Measurements from ENCODE around the gene MASP1.
"Not testable (repeated sequence)": the region's sequence is repeated elsewhere in the genome, so short reads cannot be mapped to it uniquely, and the experiment has no call there.

MASP1 gene

GRCh38 chr3:187227658-187228258 is 63.8 kb downstream of the MASP1 start:
- DNase-seq (ENCODE audit: low spot score) = peak; percentile 83

DNA sequence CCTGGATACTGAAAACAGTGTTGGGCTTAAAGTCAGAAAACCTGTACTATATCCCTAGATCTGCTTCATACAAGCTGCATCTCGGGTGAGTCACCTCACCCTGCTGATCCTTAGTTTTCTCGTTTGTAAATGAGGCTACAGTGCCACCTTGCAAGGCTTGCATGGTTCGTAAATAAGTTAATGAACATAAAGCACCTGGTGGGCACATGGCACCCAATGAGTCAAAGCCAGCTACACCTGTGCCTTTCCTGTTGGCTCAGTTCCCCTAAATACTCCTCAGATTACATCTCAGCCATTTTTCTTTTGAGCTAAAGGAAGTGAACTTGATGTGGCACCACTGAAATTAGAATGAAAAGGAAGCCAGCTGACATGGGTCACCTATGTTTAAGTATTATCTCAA is 67.7 kb downstream of the MASP1 start:
- DNase-seq (ENCODE audit: low spot score) = no peak

DNA sequence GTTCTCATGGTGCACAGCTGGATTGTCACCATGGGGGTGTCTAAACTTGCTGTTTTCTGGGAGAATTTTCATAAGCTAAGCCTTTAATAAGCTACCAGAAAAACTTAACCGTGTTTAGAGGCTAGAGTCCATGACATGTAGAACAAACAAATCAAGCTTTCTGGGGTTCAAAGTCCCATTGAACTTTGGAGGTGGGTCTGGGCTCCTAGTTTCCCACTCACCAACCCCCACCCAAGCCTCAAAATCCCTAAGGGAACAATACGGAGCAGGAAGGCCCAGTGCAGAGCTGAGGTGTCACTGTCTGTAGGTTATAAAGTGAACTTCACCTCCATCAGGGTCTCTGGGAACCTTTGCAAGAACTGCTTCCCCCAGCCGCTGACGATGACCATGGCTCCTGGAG is 68.7 kb downstream of the MASP1 start:
- DNase-seq (ENCODE audit: low spot score) = no peak

DNA sequence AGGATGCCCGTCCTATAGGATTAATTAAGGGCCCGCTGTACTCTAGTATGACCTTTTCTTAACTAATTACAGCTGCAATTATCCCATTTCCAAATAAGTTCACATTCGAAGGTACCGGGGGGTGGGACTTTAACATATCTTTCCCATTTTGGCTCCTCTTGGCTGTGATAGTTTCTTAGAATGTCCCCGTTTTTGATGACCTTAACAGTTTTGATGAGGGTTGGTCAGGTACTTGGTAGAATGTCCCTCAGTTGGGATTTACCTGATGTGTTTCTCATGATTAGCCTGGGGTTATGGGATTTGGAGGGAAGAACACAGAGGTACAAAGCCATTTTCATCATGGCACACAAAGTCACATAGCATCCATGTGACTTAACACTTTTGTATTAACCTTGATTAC is 76.1 kb downstream of the MASP1 start:
- no peak for DNase-seq (ENCODE audit: low spot score)

DNA sequence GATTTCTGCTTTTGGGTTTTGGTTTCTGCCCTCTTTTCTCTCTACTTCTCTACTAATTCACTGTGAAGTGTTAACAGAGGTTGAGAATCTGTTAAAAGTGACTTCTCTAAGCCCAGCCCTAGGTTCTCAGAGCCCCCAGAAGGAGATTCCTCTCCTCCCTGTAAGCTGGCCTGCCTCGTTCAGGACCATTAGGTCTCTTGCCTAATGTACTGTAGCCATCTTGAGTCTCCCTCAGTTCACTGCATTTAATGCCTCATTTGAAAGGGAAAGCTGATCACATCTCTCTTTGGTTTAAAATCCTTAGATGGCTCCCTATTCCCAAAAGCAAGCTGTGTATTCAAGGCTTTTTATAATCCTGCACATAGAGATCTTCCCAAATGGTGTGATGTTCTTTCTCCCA is 77.9 kb downstream of the MASP1 start:
- DNase-seq (ENCODE audit: low spot score) = no peak

GRCh38 chr3:187212705-187213104 is 78.8 kb downstream of the MASP1 start:
- DNase-seq (ENCODE audit: low spot score) = no peak

DNA sequence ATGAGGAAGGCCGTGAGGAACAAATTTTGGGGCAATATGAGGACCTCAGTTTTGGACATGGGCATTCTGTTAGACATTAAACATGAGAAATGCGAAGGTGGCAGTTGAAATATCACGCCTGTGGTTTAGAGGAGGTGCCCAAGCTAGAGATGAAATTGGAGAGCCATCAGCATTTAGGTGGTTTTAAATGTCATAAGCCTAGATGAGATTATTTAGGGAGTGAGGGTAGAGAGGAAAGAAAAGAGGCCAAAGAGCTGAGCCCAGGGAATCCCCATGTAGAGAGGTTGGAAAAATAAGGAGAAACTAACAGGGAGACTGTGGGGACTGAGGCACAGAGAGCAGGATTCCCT is 79.4 kb downstream of the MASP1 start:
- no peak for DNase-seq (ENCODE audit: low spot score)

- DNase-seq (ENCODE audit: low spot score) = peak; percentile 42
Measured at GRCh38 chr3:187211532-187212195, 79.9 kb downstream of the MASP1 start.

DNA sequence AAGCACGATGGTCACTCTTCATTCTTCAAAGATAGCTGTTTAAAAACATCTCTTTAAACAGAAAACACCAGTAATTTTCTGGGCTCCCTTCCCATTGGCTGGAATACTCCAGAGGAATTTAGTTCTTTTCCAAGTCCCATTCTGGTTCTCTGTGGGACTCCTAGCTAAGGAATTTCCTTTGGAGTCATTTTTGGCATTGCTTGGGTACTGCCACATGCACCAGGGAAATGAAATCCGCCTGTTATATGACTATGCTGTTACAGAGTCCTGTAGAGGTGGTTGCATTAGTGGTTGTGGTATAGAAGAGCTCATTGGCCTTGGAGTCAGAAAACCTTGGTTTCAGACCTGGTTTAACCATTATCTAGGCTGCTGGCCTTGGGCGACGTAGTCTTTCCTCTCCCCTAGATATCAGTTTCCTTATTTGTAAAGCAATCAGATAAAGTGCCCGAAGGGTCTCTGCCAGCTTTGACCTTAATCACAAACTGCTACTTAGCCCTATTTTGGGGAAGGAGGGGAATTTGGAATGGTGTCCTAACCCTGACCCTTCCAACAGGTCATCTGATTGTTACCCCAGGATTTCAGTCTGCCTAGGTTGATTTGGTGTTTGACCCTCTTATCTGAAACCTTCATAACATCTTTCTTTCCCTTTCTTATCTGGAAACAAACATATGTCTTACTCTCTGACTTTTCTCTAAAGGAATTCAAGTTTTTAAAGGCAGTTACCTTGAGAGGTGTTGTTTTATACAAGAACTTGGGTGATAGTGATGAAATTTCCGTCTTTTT is 80.8 kb downstream of the MASP1 start:
- peak; percentile 79 for DNase-seq (ENCODE audit: low spot score)

DNA sequence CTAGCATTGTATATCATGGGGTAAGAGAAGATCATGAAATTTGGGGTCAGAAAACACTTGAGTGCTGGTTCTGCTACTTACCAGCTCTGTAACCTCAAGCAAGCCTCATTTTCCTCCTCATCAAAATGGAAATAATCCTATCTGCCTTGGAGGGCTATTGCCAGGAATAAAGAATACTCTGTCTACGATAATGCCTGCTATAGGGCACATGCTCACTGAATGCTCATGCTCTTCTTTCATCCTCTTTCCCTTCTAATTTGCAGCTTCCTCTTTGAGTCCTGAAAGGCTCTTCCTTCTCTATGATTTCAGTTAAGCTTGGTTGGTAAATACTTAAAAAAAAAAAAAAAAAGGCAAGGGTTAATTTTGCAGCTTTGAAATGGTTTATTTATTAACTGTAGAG is 81.4 kb downstream of the MASP1 start:
- no peak for DNase-seq (ENCODE audit: low spot score)

DNA sequence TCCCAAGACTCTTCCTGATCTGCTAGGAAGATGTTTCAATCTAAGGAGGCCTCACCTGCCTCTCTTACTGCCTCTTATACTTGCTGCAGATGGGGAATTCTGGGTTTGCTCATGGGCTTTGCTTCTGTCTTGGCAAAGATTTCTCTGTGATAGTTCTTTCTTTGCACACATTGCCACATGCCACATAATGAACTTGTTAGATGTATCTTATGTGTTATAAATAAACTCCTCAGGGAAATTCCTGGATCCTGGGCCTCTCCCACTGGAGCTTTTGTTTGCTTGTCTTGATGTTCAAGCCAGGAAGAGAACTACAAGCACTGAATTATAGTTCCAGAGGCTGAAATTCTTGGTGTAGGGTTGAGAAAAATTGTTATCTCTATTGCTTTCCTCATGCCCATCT is 82.0 kb downstream of the MASP1 start:
- DNase-seq (ENCODE audit: low spot score) = no peak

DNA sequence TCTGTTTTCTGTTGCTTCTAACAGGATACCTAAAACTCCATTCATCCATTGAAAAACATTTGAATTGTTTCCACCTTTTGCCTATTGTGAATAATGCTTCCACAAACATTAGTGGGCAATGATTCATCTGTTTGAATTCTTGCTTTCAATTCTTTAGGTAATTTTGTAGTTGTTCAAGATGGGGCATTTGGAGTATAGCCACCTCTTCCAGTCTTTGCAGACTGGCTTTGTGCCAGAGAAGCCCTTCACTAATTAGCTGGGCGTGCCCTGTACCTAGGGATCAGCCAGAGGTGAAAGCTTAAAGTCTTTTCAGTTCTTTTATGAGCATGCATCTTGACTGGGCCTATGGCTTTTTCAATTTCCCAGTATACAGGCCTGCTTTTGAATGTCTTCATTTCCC is 83.4 kb downstream of the MASP1 start:
- no peak for DNase-seq (ENCODE audit: low spot score)

GRCh38 chr3:187207624-187208023 is 83.9 kb downstream of the MASP1 start:
- DNase-seq (ENCODE audit: low spot score) = no peak

DNA sequence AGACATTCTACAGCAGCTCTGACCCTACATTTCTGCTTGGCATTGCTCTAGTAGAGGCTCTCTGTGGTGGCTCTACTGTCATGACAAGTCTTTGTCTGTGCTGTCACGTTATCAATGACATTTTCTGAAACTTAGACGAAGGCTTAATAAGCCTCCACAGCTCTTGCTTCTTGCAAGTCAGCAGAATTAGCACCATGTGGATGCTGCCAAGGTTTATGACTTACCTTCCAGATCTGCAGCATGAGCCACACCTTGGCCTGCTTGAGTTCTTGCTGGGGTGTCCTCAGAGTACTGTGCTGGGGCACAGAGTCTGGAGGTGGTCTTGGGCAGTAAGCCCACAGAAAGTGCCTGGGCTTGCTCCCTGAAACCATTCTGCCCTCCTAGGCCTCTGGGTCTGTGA is 84.5 kb downstream of the MASP1 start:
- no peak for DNase-seq (ENCODE audit: low spot score)

GRCh38 chr3:187205683-187206082 is 85.9 kb downstream of the MASP1 start:
- no peak for DNase-seq (ENCODE audit: low spot score)

DNA sequence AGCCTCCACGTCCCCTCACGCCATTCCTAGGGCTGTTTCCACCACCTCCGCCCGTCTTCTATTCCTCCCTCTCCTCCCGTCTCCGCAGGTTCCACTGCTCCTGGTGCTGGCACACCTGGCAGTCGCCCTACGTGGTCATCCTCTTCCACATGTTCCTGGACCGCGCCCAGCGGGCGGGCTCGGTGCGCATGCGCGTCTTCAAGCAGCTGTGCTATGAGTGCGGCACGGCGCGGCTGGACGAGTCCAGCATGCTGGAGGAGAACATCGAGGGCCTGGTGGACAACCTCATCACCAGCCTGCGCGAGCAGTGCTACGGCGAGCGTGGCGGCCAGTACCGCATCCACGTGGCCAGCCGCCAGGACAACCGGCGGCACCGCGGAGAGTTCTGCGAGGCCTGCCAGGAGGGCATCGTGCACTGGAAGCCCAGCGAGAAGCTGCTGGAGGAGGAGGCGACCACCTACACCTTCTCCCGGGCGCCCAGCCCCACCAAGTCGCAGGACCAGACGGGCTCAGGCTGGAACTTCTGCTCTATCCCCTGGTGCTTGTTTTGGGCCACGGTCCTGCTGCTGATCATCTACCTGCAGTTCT is 92.0 kb downstream of the MASP1 start:
- not testable (repeated sequence) for DNase-seq (ENCODE audit: low spot score)

- no peak for DNase-seq (ENCODE audit: low spot score)
Measured at GRCh38 chr3:187198490-187198889, 93.0 kb downstream of the MASP1 start.

DNA sequence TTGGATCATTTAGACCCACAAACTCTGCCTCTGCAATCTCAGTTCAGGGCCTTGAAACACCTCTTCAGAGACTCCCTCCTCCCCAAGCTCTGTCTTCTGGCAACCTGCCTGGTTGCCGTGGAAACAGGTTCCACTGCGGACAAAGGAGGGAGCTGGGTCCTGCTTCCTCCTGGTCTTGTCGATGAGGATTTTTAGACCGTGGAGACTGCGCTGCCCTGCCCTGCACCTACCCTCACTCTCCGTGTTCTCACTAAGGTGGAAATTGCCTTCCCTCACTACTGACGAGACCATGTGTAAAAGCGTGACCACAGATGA is 94.2 kb downstream of the MASP1 start, which contains the start of gene RTP1:
TSS of gene RTP1 (plus strand) at position 152 of the 315 bp plus-strand sequence. CDS start at position 182, 30 bp downstream.
- DNase-seq (ENCODE audit: low spot score) = no peak

GRCh38 chr3:187196573-187197334 is 94.8 kb downstream of the MASP1 start:
- DNase-seq (ENCODE audit: low spot score) = no peak

DNA sequence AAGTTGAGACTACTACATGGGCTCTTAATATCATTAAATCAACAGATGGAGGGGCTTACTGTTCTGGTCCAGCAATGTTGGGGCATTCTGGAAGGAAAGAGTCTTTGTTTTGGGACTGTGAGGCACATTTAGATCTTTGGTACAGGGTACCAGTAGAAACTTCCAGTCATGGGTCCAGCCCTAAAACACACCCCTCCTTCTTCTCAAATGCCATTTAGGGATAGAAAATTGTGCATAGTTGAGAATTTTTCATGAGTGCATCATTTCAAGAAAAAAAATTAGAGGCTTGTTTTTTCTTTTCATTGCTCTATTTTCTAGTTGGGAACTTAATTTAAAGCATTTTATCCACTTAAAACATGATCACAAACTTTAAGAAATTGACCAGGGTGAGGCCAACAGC is 98.4 kb downstream of the MASP1 start:
- peak; percentile 36 for DNase-seq (ENCODE audit: low spot score)

DNA sequence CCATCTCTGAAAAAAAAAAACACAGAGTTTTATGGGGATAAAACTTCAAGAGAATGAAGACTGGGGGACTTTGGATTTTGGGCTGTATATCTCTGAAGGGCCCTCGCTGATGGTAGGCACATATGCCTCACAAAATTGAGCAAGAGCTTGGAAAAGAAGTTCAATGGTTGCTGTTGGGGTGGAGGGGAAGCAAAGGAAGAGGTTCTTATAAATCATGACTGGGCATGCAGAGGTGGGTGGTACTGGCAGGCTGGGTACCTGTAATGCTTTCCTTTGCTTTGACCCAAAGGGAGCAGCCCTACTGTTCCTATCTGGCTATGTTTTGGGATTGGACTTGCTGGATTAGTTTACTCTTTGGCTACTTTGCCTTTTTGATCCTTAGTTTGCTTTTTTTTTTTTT is 100.3 kb downstream of the MASP1 start:
- DNase-seq (ENCODE audit: low spot score) = no peak

DNA sequence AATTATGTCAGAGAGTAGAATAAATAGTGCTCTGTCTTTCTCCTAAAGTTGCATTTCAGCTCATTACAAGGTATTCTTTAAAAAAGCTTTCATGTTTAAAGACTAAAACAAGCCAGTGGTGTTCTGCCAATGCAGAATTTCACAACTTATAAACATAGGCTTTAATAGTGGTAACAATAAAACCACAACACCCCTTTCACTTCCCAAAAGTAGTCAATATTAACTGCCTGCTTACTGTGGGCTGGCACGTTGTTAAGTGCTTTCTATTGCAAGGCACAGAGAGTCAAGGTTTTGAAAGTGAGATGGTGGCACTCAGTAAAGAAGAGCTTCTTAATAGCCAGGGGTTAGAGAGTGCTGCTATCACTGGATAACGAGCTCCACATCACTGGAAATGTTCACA is 102.6 kb downstream of the MASP1 start:
- DNase-seq (ENCODE audit: low spot score) = no peak
